HEK293 (cell line): ENCODE data around the gene BEST2.

Experiments used
- CTCF ChIA-PET: fragments of 350-600 bp; formaldehyde crosslinking; extraction: SDS; loops from one replicate; lab custom pipeline; 2021; ENCODE audit warnings: antibody characterized with exemption; lab: Yijun Ruan, JAX
- POLR2A ChIA-PET: fragments of 300-600 bp; formaldehyde crosslinking; extraction: SDS; loops from one replicate; lab custom pipeline; 2020; ENCODE audit warnings: antibody characterized with exemption, inconsistent platforms; lab: Yijun Ruan, JAX
- H3K27ac ChIP-seq: fragments of 200-500 bp; sonication (Bioruptor generic); 2 replicates; pipeline ENCODE4 v1.5.1; 2014; ENCODE audit warnings: low read depth, low read length, control low read depth, inconsistent platforms; ENCODE audit errors: extremely low read depth
- H3K36me3 ChIP-seq, 2 experiments: fragments of 200-500 bp in 1 of 2; sonication (Bioruptor generic) in 1 of 2; 1 replicate in 1 of 2; 2 replicates in 1 of 2; pipeline ENCODE4 v1.5.1; 2014 to 2017; ENCODE audit warnings: inconsistent platforms in 2 of 2, low read length in 2 of 2; ENCODE audit not compliant: control insufficient read depth in 2 of 2, insufficient read depth in 1 of 2
- H3K4me1 ChIP-seq: fragments of 200-500 bp; sonication (Bioruptor generic); 2 replicates; pipeline ENCODE4 v1.5.1; 2014; ENCODE audit warnings: mild to moderate bottlenecking, low read length, inconsistent platforms; ENCODE audit not compliant: control insufficient read depth, insufficient read depth
- H3K4me3 ChIP-seq: 2 replicates; pipeline ENCODE4 v1.5.1; 2011; ENCODE audit warnings: low read depth, mild to moderate bottlenecking, control low read depth, low read length, moderate library complexity
- H3K9me3 ChIP-seq: fragments of 200-500 bp; sonication (Bioruptor generic); 2 replicates; pipeline ENCODE4 v1.5.1; 2014; ENCODE audit warnings: low read depth, low read length, inconsistent platforms; ENCODE audit not compliant: control insufficient read depth, insufficient read depth
- GLI4 ChIP-seq: fragments of 450-650 bp; formaldehyde crosslinking; IDR thresholded peaks from 2 replicates; pipeline ENCODE4 v1.5.1; 2016; ENCODE audit warnings: missing biosample characterization, missing genetic modification characterization
- MEIS1 ChIP-seq: sonication (generic); formaldehyde crosslinking; IDR thresholded peaks from 2 replicates; pipeline ENCODE4 v1.8.1; 2022; ENCODE audit warnings: missing genetic modification reagents, mild to moderate bottlenecking, borderline replicate concordance
- PRDM1 ChIP-seq: fragments of 450-650 bp; formaldehyde crosslinking; IDR thresholded peaks from 2 replicates; pipeline ENCODE4; 2016; ENCODE audit warnings: missing biosample characterization, missing genetic modification characterization
- SALL2 ChIP-seq: fragments of 450-650 bp; formaldehyde crosslinking; IDR thresholded peaks from 2 replicates; pipeline ENCODE4 v1.5.0; 2017; ENCODE audit warnings: missing biosample characterization, mild to moderate bottlenecking, missing genetic modification characterization, borderline replicate concordance
- SCRT2 ChIP-seq: fragments of 450-650 bp; formaldehyde crosslinking; IDR thresholded peaks from 2 replicates; pipeline ENCODE4 v1.5.1; 2016; ENCODE audit warnings: missing biosample characterization, missing genetic modification characterization
- SP7 ChIP-seq: fragments of 450-650 bp; formaldehyde crosslinking; IDR thresholded peaks from 2 replicates; pipeline ENCODE4 v1.5.1; 2016; ENCODE audit warnings: missing biosample characterization, missing genetic modification characterization
- YY1 ChIP-seq: fragments of 450-650 bp; formaldehyde crosslinking; IDR thresholded peaks from 2 replicates; pipeline ENCODE4 v1.5.1; 2018; ENCODE audit warnings: missing biosample characterization, missing genetic modification characterization
- ZBTB11 ChIP-seq: fragments of 450-650 bp; formaldehyde crosslinking; conservative IDR thresholded peaks from 2 replicates; pipeline ENCODE4 v1.5.1; 2016; ENCODE audit warnings: low read depth, missing biosample characterization, missing genetic modification characterization
- ZBTB20 ChIP-seq: fragments of 450-650 bp; formaldehyde crosslinking; IDR thresholded peaks from 2 replicates; pipeline ENCODE4 v1.5.1; 2016; ENCODE audit warnings: missing biosample characterization, missing genetic modification characterization
- ZBTB48 ChIP-seq: fragments of 450-650 bp; formaldehyde crosslinking; IDR thresholded peaks from 2 replicates; pipeline ENCODE4 v1.5.1; 2016; ENCODE audit warnings: missing biosample characterization, missing genetic modification characterization
- ZFHX2 ChIP-seq: fragments of 450-650 bp; formaldehyde crosslinking; conservative IDR thresholded peaks from 2 replicates; pipeline ENCODE4 v1.5.1; 2016; ENCODE audit warnings: missing biosample characterization, missing genetic modification characterization
- ZNF2 ChIP-seq: fragments of 450-650 bp; formaldehyde crosslinking; IDR thresholded peaks from 2 replicates; pipeline ENCODE4 v1.5.1; 2016; ENCODE audit warnings: missing biosample characterization, missing genetic modification characterization
- ZNF311 ChIP-seq: fragments of 450-650 bp; formaldehyde crosslinking; IDR thresholded peaks from 2 replicates; pipeline ENCODE4 v1.5.1; 2017; ENCODE audit warnings: missing biosample characterization, missing genetic modification characterization, borderline replicate concordance
- ZNF404 ChIP-seq: fragments of 450-650 bp; formaldehyde crosslinking; IDR thresholded peaks from 2 replicates; pipeline ENCODE4 v1.5.1; 2017; ENCODE audit warnings: missing biosample characterization, missing genetic modification characterization
- ZNF600 ChIP-seq: fragments of 450-650 bp; formaldehyde crosslinking; IDR thresholded peaks from 2 replicates; pipeline ENCODE4 v1.5.1; 2016; ENCODE audit warnings: missing biosample characterization, missing genetic modification characterization
- ZNF645 ChIP-seq: fragments of 450-650 bp; formaldehyde crosslinking; IDR thresholded peaks from 2 replicates; pipeline ENCODE4; 2016; ENCODE audit warnings: missing biosample characterization, missing genetic modification characterization
- ZNF707 ChIP-seq: fragments of 450-650 bp; formaldehyde crosslinking; IDR thresholded peaks from 2 replicates; pipeline ENCODE4 v1.5.1; 2016; ENCODE audit warnings: missing biosample characterization, missing genetic modification characterization
- TF ChIP-seq, protein P1 (sequence below): fragments of 450-650 bp; formaldehyde crosslinking; IDR thresholded peaks from 2 replicates; pipeline ENCODE4 v1.5.1; 2016; ENCODE audit warnings: missing biosample characterization, missing genetic modification characterization
- TF ChIP-seq, protein P2 (sequence below): fragments of 450-650 bp; formaldehyde crosslinking; IDR thresholded peaks from 2 replicates; pipeline ENCODE4 v1.5.1; 2017; ENCODE audit warnings: missing biosample characterization, missing genetic modification characterization
- TF ChIP-seq, protein P3 (sequence below): fragments of 450-650 bp; formaldehyde crosslinking; IDR thresholded peaks from 2 replicates; pipeline ENCODE4 v1.5.0; 2017; ENCODE audit warnings: missing biosample characterization, missing genetic modification characterization, borderline replicate concordance

The BEST2 gene

GRCh38 chr19:12783849-12784393 is 32.3 kb downstream of the BEST2 start (continued):
- TF ChIP-seq, protein P1, sequence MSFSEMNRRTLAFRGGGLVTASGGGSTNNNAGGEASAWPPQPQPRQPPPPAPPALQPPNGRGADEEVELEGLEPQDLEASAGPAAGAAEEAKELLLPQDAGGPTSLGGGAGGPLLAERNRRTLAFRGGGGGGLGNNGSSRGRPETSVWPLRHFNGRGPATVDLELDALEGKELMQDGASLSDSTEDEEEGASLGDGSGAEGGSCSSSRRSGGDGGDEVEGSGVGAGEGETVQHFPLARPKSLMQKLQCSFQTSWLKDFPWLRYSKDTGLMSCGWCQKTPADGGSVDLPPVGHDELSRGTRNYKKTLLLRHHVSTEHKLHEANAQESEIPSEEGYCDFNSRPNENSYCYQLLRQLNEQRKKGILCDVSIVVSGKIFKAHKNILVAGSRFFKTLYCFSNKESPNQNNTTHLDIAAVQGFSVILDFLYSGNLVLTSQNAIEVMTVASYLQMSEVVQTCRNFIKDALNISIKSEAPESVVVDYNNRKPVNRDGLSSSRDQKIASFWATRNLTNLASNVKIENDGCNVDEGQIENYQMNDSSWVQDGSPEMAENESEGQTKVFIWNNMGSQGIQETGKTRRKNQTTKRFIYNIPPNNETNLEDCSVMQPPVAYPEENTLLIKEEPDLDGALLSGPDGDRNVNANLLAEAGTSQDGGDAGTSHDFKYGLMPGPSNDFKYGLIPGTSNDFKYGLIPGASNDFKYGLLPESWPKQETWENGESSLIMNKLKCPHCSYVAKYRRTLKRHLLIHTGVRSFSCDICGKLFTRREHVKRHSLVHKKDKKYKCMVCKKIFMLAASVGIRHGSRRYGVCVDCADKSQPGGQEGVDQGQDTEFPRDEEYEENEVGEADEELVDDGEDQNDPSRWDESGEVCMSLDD (tag by site-specific recombination) = no peak
- TF ChIP-seq SALL2 (tag by site-specific recombination) = no peak
- peak; percentile 41; the same call in 1 of the 2 replicates for TF ChIP-seq SCRT2 (tag by site-specific recombination)

- peaks cover 11% of the 10 kb centered on the region for H3K4me1 ChIP-seq
- H3K36me3 ChIP-seq = no peaks in the 10 kb centered on the region
- H3K4me3 ChIP-seq = no peak overlapping the region
- no peak overlapping the region for H3K27ac ChIP-seq
- TF ChIP-seq ZBTB48 (tag by site-specific recombination) (peak; percentile 83; the same call in 1 of the 2 replicates), ZBTB11 (tag by site-specific recombination) (no peak), ZNF707 (no peak), PRDM1 (tag by site-specific recombination) (no peak)
- ChIA-PET POLR2A (interaction anchor here (2.7 kb wide), 1 partner anchor 8 kb away, joined by 33 read pairs; the partner anchor contains the start of gene JUNB), CTCF (no interaction called here)
- no peaks in the 10 kb centered on the region for H3K9me3 ChIP-seq
Observed at GRCh38 chr19:12784394-12784870, 32.8 kb downstream of the BEST2 start.

- POLR2A ChIA-PET = no interaction called here
- no peak for TF ChIP-seq MEIS1 (CRISPR knock-in tag)
- TF ChIP-seq, protein P2, sequence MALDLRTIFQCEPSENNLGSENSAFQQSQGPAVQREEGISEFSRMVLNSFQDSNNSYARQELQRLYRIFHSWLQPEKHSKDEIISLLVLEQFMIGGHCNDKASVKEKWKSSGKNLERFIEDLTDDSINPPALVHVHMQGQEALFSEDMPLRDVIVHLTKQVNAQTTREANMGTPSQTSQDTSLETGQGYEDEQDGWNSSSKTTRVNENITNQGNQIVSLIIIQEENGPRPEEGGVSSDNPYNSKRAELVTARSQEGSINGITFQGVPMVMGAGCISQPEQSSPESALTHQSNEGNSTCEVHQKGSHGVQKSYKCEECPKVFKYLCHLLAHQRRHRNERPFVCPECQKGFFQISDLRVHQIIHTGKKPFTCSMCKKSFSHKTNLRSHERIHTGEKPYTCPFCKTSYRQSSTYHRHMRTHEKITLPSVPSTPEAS = peak; percentile 76
- 0 out of 2 replicates have a peak, but pooled peaks have one; percentile 25 for TF ChIP-seq ZNF600 (tag by site-specific recombination)
- TF ChIP-seq GLI4 (tag by site-specific recombination) = no peak
- TF ChIP-seq, protein P3, sequence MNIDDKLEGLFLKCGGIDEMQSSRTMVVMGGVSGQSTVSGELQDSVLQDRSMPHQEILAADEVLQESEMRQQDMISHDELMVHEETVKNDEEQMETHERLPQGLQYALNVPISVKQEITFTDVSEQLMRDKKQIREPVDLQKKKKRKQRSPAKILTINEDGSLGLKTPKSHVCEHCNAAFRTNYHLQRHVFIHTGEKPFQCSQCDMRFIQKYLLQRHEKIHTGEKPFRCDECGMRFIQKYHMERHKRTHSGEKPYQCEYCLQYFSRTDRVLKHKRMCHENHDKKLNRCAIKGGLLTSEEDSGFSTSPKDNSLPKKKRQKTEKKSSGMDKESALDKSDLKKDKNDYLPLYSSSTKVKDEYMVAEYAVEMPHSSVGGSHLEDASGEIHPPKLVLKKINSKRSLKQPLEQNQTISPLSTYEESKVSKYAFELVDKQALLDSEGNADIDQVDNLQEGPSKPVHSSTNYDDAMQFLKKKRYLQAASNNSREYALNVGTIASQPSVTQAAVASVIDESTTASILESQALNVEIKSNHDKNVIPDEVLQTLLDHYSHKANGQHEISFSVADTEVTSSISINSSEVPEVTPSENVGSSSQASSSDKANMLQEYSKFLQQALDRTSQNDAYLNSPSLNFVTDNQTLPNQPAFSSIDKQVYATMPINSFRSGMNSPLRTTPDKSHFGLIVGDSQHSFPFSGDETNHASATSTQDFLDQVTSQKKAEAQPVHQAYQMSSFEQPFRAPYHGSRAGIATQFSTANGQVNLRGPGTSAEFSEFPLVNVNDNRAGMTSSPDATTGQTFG (tag by site-specific recombination) = 0 out of 2 replicates have a peak, but pooled peaks have one; percentile 68
- peak; percentile 17; the same call in 1 of the 2 replicates for TF ChIP-seq ZBTB20 (tag by site-specific recombination)
- TF ChIP-seq ZNF404 (tag by site-specific recombination) = no peak
- peak; percentile 51; the same call in 1 of the 2 replicates for TF ChIP-seq ZFHX2 (tag by site-specific recombination)
- 0 out of 2 replicates have a peak, but pooled peaks have one; percentile 40 for TF ChIP-seq ZNF311 (tag by site-specific recombination)
- TF ChIP-seq YY1 (tag by site-specific recombination) = no peak
- TF ChIP-seq ZNF645 (tag by site-specific recombination) = 0 out of 2 replicates have a peak, but pooled peaks have one; percentile 14
- 0 out of 2 replicates have a peak, but pooled peaks have one; percentile 39 for TF ChIP-seq ZNF2 (tag by site-specific recombination)
- TF ChIP-seq SP7 (tag by site-specific recombination) = 0 out of 2 replicates have a peak, but pooled peaks have one; percentile 20
- TF ChIP-seq SCRT2 (tag by site-specific recombination) = peak; percentile 59
Observed at GRCh38 chr19:12784871-12785430, 33.4 kb downstream of the BEST2 start.

More at GRCh38 chr19:12784871-12785430, 33.4 kb downstream of the BEST2 start:
- Histone ChIP-seq H3K27ac (no peak overlapping the region), H3K4me1 (peaks cover 12% of the 10 kb centered on the region), H3K9me3 (no peaks in the 10 kb centered on the region), H3K4me3 (no peak overlapping the region), H3K36me3 (no peaks in the 10 kb centered on the region)
- CTCF ChIA-PET = no interaction called here
